Suprapubic skin (tissue), 4 donors: ENCODE measurements around the gene TANC1. TPM values are rescaled to one million over a fixed set of nuclear protein-coding genes. Genes with fewer than 3 reads are reported as not detected.

Experiments used
- DNase-seq, 2 donors: peaks; one replicate each; pipeline ENCODE4 v3.0.0-alpha.2; 2019; ENCODE audit warnings: low spot score in 2 of 2
- H3K27ac ChIP-seq: fragments of 200-600 bp; sonication (generic); one replicate; pipeline ENCODE4 v1.5.1; 2019
- H3K27me3 ChIP-seq: fragments of 200-600 bp; sonication (generic); one replicate; pipeline ENCODE4 v1.5.1; 2019
- H3K36me3 ChIP-seq: fragments of 200-600 bp; sonication (generic); one replicate; pipeline ENCODE4 v1.5.1; 2019
- H3K4me1 ChIP-seq: fragments of 200-600 bp; sonication (generic); one replicate; pipeline ENCODE4 v1.5.1; 2019
- H3K4me3 ChIP-seq: fragments of 200-600 bp; sonication (generic); one replicate; pipeline ENCODE4 v1.5.1; 2019; ENCODE audit warnings: mild to moderate bottlenecking
- H3K9me3 ChIP-seq: fragments of 200-600 bp; sonication (generic); one replicate; pipeline ENCODE4 v1.5.1; 2019
- CTCF ChIP-seq, 2 donors: fragments of 200-600 bp in 1 of 2; fragments of 450-650 bp in 1 of 2; sonication (generic) in 1 of 2; IDR thresholded peaks; one replicate each; pipeline ENCODE4 v1.5.1; 2016 to 2019; ENCODE audit warnings: antibody characterized with exemption in 2 of 2, mild to moderate bottlenecking in 1 of 2, moderate library complexity in 1 of 2
- EP300 ChIP-seq: sonication (generic); formaldehyde crosslinking; IDR thresholded peaks from one replicate; pipeline ENCODE4 v1.6.1; 2017; ENCODE audit warnings: antibody characterized with exemption
- POLR2A ChIP-seq, 2 donors: fragments of 450-650 bp; IDR thresholded peaks; one replicate each; pipeline ENCODE4 v1.6.1; 2017; ENCODE audit warnings: antibody characterized with exemption in 2 of 2, mild to moderate bottlenecking in 2 of 2, moderate library complexity in 2 of 2
- POLR2AphosphoS5 ChIP-seq, 3 donors: sonication (generic); formaldehyde crosslinking; IDR thresholded peaks; one replicate each; pipeline ENCODE4 v1.6.1; 2017; ENCODE audit warnings: antibody characterized with exemption in 3 of 3
- WGBS: methylation state at CpG from one replicate; pipeline ENCODE4 v1.1.5; 2018; 5-methylcytosine and 5-hydroxymethylcytosine counted together
- total RNA-seq, 4 donors: library from RNA; depleted of rRNA; stranded (reverse); fragments of >200 nt; gene quantifications; one replicate each; pipeline ENCODE4 v1.1.0, GENCODE V29; 2016

TANC1 gene
- total RNA-seq, 4 donors from 2014 or later = 57.6 to 260 (median 88.3) TPM

DNA sequence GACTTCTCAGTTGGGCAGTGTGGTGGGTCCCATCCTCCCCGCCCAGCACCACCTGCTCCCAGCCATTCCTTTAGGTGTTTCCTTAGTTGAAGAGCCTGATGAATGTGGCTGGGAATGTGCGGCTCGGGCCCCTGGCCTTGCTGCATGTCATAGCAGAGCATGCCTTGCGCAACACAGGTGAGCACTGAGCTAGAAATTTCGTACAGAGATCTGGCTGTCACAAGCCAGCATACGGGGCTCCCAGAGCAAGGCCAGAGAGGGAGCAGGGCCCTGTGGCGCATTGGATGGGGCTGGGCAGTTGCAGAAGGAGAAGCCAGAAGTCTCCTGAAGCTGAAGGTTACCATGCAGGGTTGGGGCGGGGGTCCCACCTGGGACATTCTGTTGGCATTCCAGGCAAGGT is 188.4 kb downstream of the TANC1 start:
- DNase-seq = no peak
- peak overlapping the region; percentile 89 for H3K27ac ChIP-seq
- WGBS = 58% methylated on average over 7 of the region's 8 CpGs

DNA sequence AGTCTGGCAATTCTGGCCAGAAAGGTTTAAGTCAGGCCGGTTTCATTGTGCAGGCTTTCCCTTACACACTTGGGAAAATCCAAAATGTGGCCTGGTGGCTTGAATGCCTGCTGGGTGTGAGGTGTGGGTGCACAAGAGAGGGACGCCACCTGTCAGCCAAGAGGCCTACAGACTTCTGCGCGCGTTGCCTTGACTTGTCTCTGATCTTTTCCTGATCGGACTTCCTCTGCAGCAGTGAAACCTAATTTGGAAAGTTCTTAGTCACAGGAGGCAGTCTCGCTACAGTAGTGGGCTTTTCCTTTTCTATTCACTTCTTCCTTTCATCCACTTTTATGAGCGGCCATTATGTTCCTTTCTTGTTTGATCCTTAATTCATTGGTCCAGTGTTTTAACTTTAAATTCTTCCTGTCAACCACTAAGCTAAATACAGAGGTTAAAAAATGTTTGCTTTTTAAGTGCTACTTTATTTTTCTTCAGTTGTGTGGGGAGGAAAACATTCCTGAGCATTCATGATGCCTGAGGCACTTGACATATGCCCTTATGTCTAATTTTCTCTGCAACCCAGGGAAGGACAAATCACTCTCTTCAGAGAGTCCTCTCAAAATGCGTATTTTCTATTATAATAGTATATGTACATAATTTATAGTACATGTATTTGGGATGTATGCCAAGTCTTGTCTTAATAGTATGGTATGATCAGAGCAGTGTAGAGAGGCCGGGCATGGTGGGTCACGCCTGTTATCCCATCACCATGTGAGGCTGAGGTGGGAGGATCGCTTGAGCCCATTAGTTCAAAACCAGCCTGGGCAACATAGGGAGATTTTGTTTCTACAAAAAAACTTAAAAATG is 189.1 kb downstream of the TANC1 start:
- Histone ChIP-seq H3K4me3 (no peak overlapping the region), H3K27ac (peak overlapping the region; percentile 89), H3K4me1 (peaks cover 70% of the 10 kb centered on the region), H3K27me3 (no peaks in the 10 kb centered on the region), H3K36me3 (no peaks in the 10 kb centered on the region), H3K9me3 (no peaks in the 10 kb centered on the region)
- 66% methylated on average over 12 of the region's 12 CpGs for WGBS
- no peak for TF ChIP-seq POLR2A (IDR thresholded peaks at IDR 0.05)
- no peak for DNase-seq

More for the DNA sequence above, 188.4 kb downstream of the TANC1 start:
- Histone ChIP-seq H3K4me3 (no peak overlapping the region), H3K9me3 (no peaks in the 10 kb centered on the region), H3K4me1 (peaks cover 77% of the 10 kb centered on the region), H3K27me3 (no peaks in the 10 kb centered on the region), H3K36me3 (no peaks in the 10 kb centered on the region)
- TF ChIP-seq POLR2A (IDR thresholded peaks at IDR 0.05) = no peak
- no peak for TF ChIP-seq CTCF (IDR thresholded peaks at IDR 0.05)
- no peak for TF ChIP-seq EP300
- no peak for TF ChIP-seq POLR2AphosphoS5 (IDR thresholded peaks at IDR 0.05)

GRCh38 chr2:159160412-159160811 is 192.0 kb downstream of the TANC1 start:
- no peaks in the 10 kb centered on the region for H3K27me3 ChIP-seq
- no peaks in the 10 kb centered on the region for H3K9me3 ChIP-seq
- peaks cover 48% of the 10 kb centered on the region for H3K4me1 ChIP-seq
- WGBS = 43% methylated on average over 4 of the region's 4 CpGs
- H3K4me3 ChIP-seq = no peak overlapping the region
- no peak overlapping the region for H3K27ac ChIP-seq
- DNase-seq = no peak
- H3K36me3 ChIP-seq = peaks cover 7% of the 10 kb centered on the region
- TF ChIP-seq EP300 = no peak
- TF ChIP-seq POLR2A (IDR thresholded peaks at IDR 0.05) = no peak
- no peak for TF ChIP-seq CTCF (IDR thresholded peaks at IDR 0.05)
- TF ChIP-seq POLR2AphosphoS5 (IDR thresholded peaks at IDR 0.05) = no peak

GRCh38 chr2:159160954-159161353 is 192.5 kb downstream of the TANC1 start:
- no peak overlapping the region for H3K4me3 ChIP-seq
- H3K4me1 ChIP-seq = peaks cover 43% of the 10 kb centered on the region
- 57% methylated on average over 3 of the region's 3 CpGs for WGBS
- H3K9me3 ChIP-seq = no peaks in the 10 kb centered on the region
- no peak for TF ChIP-seq EP300
- TF ChIP-seq POLR2A (IDR thresholded peaks at IDR 0.05) = no peak
- TF ChIP-seq CTCF (IDR thresholded peaks at IDR 0.05) = no peak
- TF ChIP-seq POLR2AphosphoS5 (IDR thresholded peaks at IDR 0.05) = no peak
- peaks cover 7% of the 10 kb centered on the region for H3K36me3 ChIP-seq
- no peaks in the 10 kb centered on the region for H3K27me3 ChIP-seq
- no peak for DNase-seq
- H3K27ac ChIP-seq = no peak overlapping the region

- TF ChIP-seq POLR2AphosphoS5 (IDR thresholded peaks at IDR 0.05) = no peak
- no peak for TF ChIP-seq EP300
- no peak for TF ChIP-seq CTCF (IDR thresholded peaks at IDR 0.05)
- TF ChIP-seq POLR2A (IDR thresholded peaks at IDR 0.05) = no peak
- peaks cover 22% of the 10 kb centered on the region for H3K4me1 ChIP-seq
- H3K27me3 ChIP-seq = no peaks in the 10 kb centered on the region
- H3K4me3 ChIP-seq = no peak overlapping the region
- H3K27ac ChIP-seq = no peak overlapping the region
- peaks cover 11% of the 10 kb centered on the region for H3K36me3 ChIP-seq
- no peaks in the 10 kb centered on the region for H3K9me3 ChIP-seq
- 73% methylated on average over 6 of the region's 6 CpGs for WGBS
- no peak for DNase-seq
Measured at GRCh38 chr2:159163930-159164329, 195.5 kb downstream of the TANC1 start.
